ENCODE results near the gene FBXO41. TPM values are rescaled to one million over a fixed set of nuclear protein-coding genes. Genes with fewer than 3 reads are reported as not detected.

FBXO41 gene
- total and polyA plus RNA-seq, 9 of the 15 experiments (the other 6 are each of a cell fraction or from before 2014, with no cell fraction given): 0.21 to 8.2 (median 3.5) TPM

DNA sequence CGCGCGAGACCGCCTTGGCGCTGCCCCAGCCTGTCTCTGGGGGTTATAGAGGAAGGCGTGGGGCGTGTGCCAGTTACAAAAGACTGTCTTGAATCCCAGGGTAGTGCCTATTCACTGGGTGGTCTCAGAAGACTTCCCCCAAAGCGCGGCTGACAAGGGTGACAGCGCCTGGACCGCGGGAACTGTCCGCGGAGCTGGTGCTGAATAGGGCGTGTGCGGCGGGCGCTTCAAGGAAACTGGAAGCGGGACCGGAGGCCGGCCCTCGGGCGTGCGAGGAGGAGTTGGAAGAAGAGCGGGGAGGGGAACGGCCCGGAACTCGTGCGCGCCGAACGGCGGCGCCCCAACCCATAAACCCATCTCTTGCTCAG is 6.8 kb upstream of the FBXO41 start (continued):
- TF ChIP-seq, protein P1, sequence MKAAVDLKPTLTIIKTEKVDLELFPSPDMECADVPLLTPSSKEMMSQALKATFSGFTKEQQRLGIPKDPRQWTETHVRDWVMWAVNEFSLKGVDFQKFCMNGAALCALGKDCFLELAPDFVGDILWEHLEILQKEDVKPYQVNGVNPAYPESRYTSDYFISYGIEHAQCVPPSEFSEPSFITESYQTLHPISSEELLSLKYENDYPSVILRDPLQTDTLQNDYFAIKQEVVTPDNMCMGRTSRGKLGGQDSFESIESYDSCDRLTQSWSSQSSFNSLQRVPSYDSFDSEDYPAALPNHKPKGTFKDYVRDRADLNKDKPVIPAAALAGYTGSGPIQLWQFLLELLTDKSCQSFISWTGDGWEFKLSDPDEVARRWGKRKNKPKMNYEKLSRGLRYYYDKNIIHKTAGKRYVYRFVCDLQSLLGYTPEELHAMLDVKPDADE (conservative IDR thresholded peaks at IDR 0.05; ENCODE audit: control insufficient read depth, low read depth, low read length): no peak
- TF ChIP-seq RBM34 (IDR thresholded peaks at IDR 0.05; ENCODE audit: borderline replicate concordance, insufficient read depth, low read length) (no peak), XRCC5 (IDR thresholded peaks at IDR 0.05; ENCODE audit: low read depth, low read length) (no peak), MAZ (CRISPR knock-in tag; conservative IDR thresholded peaks at IDR 0.05 in 1 of 2, IDR thresholded peaks at IDR 0.05 in 1 of 2) (peak in 1 of 2 experiments; percentile 42; a peak in 1 of 4 replicates), SMARCE1 (IDR thresholded peaks at IDR 0.05) (no peak), ZNF507 (tag; conservative IDR thresholded peaks at IDR 0.05) (no peak), POLR2AphosphoS5 (IDR thresholded peaks at IDR 0.05; ENCODE audit: control insufficient read depth, insufficient read depth, low read depth, low read length) (no peak), ZNF764 (CRISPR knock-in tag; IDR thresholded peaks at IDR 0.05; ENCODE audit: low read depth) (no peak), ZNF311 (CRISPR knock-in tag; IDR thresholded peaks at IDR 0.05) (no peak)
- TF ChIP-seq, protein P2, sequence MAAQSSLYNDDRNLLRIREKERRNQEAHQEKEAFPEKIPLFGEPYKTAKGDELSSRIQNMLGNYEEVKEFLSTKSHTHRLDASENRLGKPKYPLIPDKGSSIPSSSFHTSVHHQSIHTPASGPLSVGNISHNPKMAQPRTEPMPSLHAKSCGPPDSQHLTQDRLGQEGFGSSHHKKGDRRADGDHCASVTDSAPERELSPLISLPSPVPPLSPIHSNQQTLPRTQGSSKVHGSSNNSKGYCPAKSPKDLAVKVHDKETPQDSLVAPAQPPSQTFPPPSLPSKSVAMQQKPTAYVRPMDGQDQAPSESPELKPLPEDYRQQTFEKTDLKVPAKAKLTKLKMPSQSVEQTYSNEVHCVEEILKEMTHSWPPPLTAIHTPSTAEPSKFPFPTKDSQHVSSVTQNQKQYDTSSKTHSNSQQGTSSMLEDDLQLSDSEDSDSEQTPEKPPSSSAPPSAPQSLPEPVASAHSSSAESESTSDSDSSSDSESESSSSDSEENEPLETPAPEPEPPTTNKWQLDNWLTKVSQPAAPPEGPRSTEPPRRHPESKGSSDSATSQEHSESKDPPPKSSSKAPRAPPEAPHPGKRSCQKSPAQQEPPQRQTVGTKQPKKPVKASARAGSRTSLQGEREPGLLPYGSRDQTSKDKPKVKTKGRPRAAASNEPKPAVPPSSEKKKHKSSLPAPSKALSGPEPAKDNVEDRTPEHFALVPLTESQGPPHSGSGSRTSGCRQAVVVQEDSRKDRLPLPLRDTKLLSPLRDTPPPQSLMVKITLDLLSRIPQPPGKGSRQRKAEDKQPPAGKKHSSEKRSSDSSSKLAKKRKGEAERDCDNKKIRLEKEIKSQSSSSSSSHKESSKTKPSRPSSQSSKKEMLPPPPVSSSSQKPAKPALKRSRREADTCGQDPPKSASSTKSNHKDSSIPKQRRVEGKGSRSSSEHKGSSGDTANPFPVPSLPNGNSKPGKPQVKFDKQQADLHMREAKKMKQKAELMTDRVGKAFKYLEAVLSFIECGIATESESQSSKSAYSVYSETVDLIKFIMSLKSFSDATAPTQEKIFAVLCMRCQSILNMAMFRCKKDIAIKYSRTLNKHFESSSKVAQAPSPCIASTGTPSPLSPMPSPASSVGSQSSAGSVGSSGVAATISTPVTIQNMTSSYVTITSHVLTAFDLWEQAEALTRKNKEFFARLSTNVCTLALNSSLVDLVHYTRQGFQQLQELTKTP (IDR thresholded peaks at IDR 0.05; ENCODE audit: low read depth in 1 of 2, partially characterized antibody in 2 of 2): peak in 1 of 2 experiments; percentile 75
- TF ChIP-seq, protein P3, sequence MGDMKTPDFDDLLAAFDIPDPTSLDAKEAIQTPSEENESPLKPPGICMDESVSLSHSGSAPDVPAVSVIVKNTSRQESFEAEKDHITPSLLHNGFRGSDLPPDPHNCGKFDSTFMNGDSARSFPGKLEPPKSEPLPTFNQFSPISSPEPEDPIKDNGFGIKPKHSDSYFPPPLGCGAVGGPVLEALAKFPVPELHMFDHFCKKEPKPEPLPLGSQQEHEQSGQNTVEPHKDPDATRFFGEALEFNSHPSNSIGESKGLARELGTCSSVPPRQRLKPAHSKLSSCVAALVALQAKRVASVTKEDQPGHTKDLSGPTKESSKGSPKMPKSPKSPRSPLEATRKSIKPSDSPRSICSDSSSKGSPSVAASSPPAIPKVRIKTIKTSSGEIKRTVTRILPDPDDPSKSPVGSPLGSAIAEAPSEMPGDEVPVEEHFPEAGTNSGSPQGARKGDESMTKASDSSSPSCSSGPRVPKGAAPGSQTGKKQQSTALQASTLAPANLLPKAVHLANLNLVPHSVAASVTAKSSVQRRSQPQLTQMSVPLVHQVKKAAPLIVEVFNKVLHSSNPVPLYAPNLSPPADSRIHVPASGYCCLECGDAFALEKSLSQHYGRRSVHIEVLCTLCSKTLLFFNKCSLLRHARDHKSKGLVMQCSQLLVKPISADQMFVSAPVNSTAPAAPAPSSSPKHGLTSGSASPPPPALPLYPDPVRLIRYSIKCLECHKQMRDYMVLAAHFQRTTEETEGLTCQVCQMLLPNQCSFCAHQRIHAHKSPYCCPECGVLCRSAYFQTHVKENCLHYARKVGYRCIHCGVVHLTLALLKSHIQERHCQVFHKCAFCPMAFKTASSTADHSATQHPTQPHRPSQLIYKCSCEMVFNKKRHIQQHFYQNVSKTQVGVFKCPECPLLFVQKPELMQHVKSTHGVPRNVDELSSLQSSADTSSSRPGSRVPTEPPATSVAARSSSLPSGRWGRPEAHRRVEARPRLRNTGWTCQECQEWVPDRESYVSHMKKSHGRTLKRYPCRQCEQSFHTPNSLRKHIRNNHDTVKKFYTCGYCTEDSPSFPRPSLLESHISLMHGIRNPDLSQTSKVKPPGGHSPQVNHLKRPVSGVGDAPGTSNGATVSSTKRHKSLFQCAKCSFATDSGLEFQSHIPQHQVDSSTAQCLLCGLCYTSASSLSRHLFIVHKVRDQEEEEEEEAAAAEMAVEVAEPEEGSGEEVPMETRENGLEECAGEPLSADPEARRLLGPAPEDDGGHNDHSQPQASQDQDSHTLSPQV (IDR thresholded peaks at IDR 0.05): no peak
- TF ChIP-seq, protein P4, sequence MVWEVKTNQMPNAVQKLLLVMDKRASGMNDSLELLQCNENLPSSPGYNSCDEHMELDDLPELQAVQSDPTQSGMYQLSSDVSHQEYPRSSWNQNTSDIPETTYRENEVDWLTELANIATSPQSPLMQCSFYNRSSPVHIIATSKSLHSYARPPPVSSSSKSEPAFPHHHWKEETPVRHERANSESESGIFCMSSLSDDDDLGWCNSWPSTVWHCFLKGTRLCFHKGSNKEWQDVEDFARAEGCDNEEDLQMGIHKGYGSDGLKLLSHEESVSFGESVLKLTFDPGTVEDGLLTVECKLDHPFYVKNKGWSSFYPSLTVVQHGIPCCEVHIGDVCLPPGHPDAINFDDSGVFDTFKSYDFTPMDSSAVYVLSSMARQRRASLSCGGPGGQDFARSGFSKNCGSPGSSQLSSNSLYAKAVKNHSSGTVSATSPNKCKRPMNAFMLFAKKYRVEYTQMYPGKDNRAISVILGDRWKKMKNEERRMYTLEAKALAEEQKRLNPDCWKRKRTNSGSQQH (CRISPR knock-in tag; IDR thresholded peaks at IDR 0.05): no peak
- TF ChIP-seq, protein P5, sequence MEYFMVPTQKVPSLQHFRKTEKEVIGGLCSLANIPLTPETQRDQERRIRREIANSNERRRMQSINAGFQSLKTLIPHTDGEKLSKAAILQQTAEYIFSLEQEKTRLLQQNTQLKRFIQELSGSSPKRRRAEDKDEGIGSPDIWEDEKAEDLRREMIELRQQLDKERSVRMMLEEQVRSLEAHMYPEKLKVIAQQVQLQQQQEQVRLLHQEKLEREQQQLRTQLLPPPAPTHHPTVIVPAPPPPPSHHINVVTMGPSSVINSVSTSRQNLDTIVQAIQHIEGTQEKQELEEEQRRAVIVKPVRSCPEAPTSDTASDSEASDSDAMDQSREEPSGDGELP (CRISPR knock-in tag; IDR thresholded peaks at IDR 0.05; ENCODE audit: borderline replicate concordance): peak; percentile 61; the same call in 1 of the 2 replicates
- TF ChIP-seq, protein P6, sequence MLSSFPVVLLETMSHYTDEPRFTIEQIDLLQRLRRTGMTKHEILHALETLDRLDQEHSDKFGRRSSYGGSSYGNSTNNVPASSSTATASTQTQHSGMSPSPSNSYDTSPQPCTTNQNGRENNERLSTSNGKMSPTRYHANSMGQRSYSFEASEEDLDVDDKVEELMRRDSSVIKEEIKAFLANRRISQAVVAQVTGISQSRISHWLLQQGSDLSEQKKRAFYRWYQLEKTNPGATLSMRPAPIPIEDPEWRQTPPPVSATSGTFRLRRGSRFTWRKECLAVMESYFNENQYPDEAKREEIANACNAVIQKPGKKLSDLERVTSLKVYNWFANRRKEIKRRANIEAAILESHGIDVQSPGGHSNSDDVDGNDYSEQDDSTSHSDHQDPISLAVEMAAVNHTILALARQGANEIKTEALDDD (IDR thresholded peaks at IDR 0.05): no peak
